Nephron (organoid): ENCODE data around the gene HCAR1.
A peak's percentile ranks its signal among the peaks of the same experiment; 100 is the strongest.
"Not testable (repeated sequence)": the region's sequence is repeated elsewhere in the genome, so short reads cannot be mapped to it uniquely, and the experiment has no call there.

Experiments
- H3K27ac Mint-ChIP-seq, 3 experiments: 2 replicates each; pipeline ENCODE4 v1.8.0; 2020; ENCODE audit warnings: mixed read lengths in 3 of 3, mild to moderate bottlenecking in 2 of 3, moderate library complexity in 1 of 3
- H3K27me3 Mint-ChIP-seq: 2 replicates; pipeline ENCODE4 v1.8.0; 2021; ENCODE audit warnings: low read depth, mild to moderate bottlenecking, moderate library complexity, mixed read lengths
- H3K36me3 Mint-ChIP-seq: 2 replicates; pipeline ENCODE4 v1.8.0; 2020; ENCODE audit warnings: low read depth, mixed read lengths
- H3K4me1 Mint-ChIP-seq: 2 replicates; pipeline ENCODE4 v1.8.0; 2020; ENCODE audit warnings: mixed read lengths
- H3K4me3 Mint-ChIP-seq, 3 experiments: 2 replicates each; pipeline ENCODE4 v1.8.0; 2020; ENCODE audit warnings: mild to moderate bottlenecking in 3 of 3, mixed read lengths in 3 of 3, moderate library complexity in 2 of 3
- H3K9me3 Mint-ChIP-seq: 2 replicates; pipeline ENCODE4 v1.8.0; 2020; ENCODE audit warnings: mixed read lengths
- TF ChIP-seq, protein P1 (sequence below), 3 experiments: fragments of 200-600 bp; sonication (generic); IDR thresholded peaks; one replicate each; pipeline ENCODE4 v1.5.0; 2021; ENCODE audit warnings: antibody characterized with exemption in 3 of 3; ENCODE audit not compliant: unreplicated experiment in 3 of 3

The HCAR1 gene

DNA sequence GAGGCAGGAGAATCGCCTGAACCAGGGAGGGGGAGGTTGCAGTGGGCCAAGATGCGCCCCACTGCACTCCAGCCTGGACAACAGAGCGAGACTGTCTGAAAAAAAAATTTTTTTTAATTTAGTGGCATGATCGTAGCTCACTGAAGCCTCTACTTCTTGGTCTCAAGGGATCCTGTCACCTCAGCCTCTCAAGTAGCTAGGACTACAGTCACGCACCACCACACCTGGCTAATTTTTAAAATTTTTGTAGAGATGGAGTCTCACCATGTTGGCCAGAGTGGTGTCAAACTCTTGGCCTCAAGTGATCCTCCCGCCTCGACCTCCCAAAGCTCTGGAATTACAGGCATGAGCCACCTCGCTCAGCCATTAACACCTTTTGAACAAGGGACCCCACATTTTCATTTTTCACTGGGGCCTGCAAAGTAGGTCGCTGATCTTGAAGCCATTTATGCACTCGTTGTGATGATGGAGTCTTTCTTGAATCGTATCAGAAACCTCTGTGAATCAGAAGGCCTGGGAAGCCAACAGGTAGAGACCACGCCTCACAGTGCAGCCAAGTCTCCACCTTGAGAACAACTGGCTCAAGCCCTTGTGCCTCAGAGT is 5.9 kb downstream of the HCAR1 start:
- H3K9me3 Mint-ChIP-seq = no peaks in the 10 kb centered on the region
- no peak overlapping the region for H3K4me3 Mint-ChIP-seq
- TF ChIP-seq, protein P1, sequence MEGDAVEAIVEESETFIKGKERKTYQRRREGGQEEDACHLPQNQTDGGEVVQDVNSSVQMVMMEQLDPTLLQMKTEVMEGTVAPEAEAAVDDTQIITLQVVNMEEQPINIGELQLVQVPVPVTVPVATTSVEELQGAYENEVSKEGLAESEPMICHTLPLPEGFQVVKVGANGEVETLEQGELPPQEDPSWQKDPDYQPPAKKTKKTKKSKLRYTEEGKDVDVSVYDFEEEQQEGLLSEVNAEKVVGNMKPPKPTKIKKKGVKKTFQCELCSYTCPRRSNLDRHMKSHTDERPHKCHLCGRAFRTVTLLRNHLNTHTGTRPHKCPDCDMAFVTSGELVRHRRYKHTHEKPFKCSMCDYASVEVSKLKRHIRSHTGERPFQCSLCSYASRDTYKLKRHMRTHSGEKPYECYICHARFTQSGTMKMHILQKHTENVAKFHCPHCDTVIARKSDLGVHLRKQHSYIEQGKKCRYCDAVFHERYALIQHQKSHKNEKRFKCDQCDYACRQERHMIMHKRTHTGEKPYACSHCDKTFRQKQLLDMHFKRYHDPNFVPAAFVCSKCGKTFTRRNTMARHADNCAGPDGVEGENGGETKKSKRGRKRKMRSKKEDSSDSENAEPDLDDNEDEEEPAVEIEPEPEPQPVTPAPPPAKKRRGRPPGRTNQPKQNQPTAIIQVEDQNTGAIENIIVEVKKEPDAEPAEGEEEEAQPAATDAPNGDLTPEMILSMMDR (IDR thresholded peaks at IDR 0.05; ENCODE audit: unreplicated experiment in 3 of 3) = no peak
- peaks cover 4% of the 10 kb centered on the region for H3K4me1 Mint-ChIP-seq
- no peak overlapping the region for H3K27ac Mint-ChIP-seq
- H3K36me3 Mint-ChIP-seq = no peaks in the 10 kb centered on the region
- H3K27me3 Mint-ChIP-seq = no peaks in the 10 kb centered on the region

DNA sequence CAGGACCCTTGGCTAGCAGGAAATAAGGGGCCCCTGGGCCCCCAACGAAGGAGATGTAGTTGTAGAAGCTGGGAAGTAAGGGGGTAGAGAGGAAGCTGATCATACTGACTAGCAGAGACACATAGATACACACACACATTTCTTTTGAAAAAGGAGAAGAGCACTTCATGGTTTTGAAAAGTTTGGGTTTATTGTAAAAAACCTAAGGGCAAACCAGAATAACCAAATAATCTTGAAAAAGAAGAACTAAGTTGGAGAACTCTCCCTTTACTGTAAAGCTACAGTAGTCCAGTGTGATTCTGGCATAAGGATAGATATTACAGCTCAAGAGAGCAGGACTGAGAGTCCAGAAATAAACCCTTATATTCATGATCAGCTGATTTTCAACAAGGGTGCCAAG is 8.3 kb downstream of the HCAR1 start:
- Mint-ChIP-seq H3K27me3 (no peaks in the 10 kb centered on the region), H3K9me3 (no peaks in the 10 kb centered on the region), H3K4me1 (no peaks in the 10 kb centered on the region), H3K36me3 (no peaks in the 10 kb centered on the region), H3K4me3 (no peak overlapping the region), H3K27ac (no peak overlapping the region)
- TF ChIP-seq, protein P1 (IDR thresholded peaks at IDR 0.05; ENCODE audit: unreplicated experiment in 3 of 3) = no peak

DNA sequence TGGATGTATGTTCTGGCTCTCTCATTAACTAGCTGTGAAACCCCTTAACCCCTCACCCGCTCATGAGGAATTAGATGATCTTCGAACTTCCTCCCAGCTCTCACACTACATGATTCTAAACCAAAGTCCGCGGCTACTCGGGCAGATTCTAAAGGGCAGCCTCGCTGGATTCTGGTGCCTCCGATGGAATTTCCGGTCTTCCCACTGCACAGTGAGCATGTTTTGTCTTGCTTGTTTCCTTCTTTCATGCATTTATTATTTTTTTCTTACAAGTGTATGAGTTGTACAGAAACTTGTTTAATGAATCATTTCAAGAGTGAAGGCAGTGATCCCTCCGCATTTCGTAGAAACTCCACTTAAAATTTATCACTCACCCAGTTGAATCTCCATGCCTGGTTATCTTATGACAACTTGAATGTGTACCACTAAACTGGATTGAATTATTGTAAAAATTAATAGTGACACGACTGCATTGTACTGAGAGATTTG is 9.5 kb downstream of the HCAR1 start:
- Mint-ChIP-seq H3K27me3 (no peaks in the 10 kb centered on the region), H3K27ac (peak overlapping the region in 2 of 3 experiments; percentile 33 to 48), H3K4me3 (no peak overlapping the region), H3K36me3 (no peaks in the 10 kb centered on the region), H3K4me1 (no peaks in the 10 kb centered on the region), H3K9me3 (no peaks in the 10 kb centered on the region)
- TF ChIP-seq, protein P1 (IDR thresholded peaks at IDR 0.05; ENCODE audit: unreplicated experiment in 3 of 3) = no peak

DNA sequence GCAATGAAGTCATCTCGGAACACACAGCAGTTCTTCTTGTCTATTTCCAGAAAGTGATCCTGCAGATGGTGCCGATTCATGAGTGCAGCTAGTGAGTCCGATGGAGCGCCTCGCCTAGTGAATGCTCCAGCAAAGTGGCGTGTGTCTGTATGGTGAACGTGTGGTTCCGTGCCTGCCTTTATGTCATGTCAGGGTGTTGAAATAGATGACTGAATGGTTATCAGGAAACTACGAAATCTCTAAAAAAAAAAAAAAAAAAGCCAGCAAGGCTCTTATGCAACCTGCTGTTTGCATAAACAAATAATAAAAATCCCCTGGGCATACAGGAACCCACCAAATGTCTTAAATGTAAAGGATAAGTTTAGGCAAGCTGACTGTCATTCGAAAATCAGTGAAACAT is 14.0 kb downstream of the HCAR1 start, which contains the start of gene HCAR3:
Gene HCAR3, minus strand, starts transcription at position 154 of the 400 bp plus-strand sequence. Its CDS starts 74 bp downstream, at position 80.
- not testable (repeated sequence) for H3K9me3 Mint-ChIP-seq, H3K27ac Mint-ChIP-seq, H3K36me3 Mint-ChIP-seq, H3K4me1 Mint-ChIP-seq, H3K27me3 Mint-ChIP-seq, H3K4me3 Mint-ChIP-seq

DNA sequence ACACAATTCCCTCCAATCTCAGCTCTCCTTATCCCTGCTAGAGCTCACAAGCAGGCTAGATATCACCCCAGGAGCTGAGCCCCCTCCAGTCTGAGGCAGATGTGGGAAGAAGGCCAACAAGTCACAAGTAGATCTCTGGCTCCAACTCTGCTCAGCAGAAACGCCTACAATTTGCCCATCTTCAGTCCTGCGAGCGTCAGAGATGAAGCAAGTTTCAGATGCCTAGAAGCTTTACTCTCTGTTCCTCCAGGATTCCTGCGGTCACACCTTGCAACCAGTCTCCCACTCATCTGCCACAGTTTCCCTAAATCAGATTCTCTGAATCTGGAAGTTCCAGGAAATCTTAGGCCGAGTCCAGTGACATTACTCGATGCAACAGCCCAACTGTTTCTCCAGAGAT is 15.4 kb downstream of the HCAR1 start:
- H3K27me3 Mint-ChIP-seq, H3K4me3 Mint-ChIP-seq, H3K27ac Mint-ChIP-seq, H3K36me3 Mint-ChIP-seq, H3K9me3 Mint-ChIP-seq, H3K4me1 Mint-ChIP-seq: not testable (repeated sequence)

DNA sequence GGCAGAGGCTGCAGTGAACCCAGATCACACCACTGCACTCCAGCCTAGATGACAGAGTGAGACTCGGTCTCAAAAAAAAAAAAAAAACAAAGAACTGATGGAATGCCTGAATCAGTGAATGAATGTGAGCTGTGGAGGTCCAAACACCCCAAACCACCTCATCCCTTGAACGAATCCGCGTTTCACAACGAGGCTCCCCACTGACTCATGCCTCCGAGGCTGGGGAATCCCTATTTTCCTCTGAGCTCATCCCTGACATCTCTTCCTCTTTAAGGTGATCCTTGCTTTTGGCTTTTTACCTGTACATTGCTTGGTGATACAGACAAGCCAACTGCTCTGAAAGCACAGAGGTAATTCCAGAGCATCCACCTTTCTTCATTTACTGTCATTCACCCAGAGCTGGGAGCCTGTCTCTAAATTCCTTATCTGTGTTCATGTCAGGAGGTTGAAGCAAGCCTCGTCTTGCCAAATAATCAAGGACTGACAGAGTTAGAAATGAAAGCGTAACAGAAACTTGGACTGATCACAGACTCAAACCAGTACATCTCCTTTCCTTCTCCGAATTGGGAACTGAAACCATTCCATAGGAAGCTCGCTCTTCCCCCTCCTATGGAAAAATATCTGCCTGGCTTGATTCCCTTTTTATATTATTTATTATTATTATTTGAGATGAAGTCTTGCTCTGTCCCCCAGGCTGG is 17.0 kb downstream of the HCAR1 start:
- H3K4me1 Mint-ChIP-seq, H3K4me3 Mint-ChIP-seq, H3K9me3 Mint-ChIP-seq, H3K36me3 Mint-ChIP-seq, H3K27ac Mint-ChIP-seq, H3K27me3 Mint-ChIP-seq: not testable (repeated sequence)

DNA sequence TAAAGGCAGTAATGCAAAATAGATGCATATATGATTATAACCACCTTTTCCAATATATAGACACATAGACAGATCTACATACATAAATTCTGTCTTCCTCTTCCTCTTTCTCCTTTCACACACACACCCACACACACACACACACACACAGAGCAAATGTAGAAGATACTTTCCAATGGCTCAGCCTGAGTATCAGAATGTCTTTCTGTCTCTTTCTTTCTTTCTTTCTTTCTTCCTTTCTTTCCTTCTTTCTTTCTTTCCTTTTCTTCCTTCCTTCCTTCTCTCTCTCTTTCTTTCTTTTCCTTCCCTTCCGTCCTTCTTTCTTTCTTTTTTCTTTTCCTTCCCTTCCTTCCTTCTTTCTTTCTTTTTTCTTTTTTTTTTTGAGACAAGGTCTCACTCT is 19.4 kb downstream of the HCAR1 start:
- H3K9me3 Mint-ChIP-seq, H3K4me1 Mint-ChIP-seq, H3K27ac Mint-ChIP-seq, H3K27me3 Mint-ChIP-seq, H3K4me3 Mint-ChIP-seq, H3K36me3 Mint-ChIP-seq: not testable (repeated sequence)

DNA sequence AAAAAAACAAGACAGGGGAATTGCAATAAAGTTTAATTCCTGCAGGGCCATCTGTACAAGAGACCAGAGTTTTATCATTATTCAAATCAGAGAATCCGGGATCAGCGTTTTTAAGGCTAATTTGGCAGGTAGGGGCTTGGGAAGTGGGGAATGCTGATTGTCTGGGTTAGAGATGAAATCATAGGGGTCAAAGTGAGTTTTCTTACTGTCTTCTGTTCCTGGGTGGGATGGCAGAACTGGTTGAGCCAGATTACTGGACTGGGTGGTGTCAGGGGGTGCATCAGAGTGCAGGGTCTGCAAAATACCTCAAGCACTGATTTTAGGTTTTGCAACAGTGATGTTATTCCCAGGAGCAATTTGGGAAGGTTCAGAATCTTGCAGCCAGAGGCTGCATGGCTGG is 20.3 kb downstream of the HCAR1 start:
- H3K27me3 Mint-ChIP-seq, H3K9me3 Mint-ChIP-seq, H3K36me3 Mint-ChIP-seq, H3K4me3 Mint-ChIP-seq, H3K4me1 Mint-ChIP-seq, H3K27ac Mint-ChIP-seq: not testable (repeated sequence)

DNA sequence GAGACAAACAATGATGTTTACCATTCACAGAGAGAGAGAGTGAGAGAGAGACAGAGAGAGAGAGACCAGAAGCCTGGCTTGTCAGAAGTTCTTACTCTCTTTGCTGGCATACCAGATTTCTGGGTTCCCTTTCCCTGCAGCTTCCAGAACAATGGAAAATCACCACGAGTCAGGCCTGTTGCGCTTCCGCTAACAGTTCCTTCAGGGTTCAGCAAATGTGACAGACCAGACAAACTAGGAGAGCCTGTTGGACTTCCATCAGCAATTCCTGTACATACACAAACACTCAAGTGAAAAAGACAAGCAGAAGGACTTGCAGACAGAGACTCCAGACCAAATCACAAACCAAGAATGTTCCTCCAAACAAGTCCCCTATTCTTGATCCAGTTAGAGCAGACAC is 21.4 kb downstream of the HCAR1 start:
- H3K36me3 Mint-ChIP-seq, H3K27ac Mint-ChIP-seq, H3K9me3 Mint-ChIP-seq, H3K4me3 Mint-ChIP-seq, H3K27me3 Mint-ChIP-seq, H3K4me1 Mint-ChIP-seq: not testable (repeated sequence)

DNA sequence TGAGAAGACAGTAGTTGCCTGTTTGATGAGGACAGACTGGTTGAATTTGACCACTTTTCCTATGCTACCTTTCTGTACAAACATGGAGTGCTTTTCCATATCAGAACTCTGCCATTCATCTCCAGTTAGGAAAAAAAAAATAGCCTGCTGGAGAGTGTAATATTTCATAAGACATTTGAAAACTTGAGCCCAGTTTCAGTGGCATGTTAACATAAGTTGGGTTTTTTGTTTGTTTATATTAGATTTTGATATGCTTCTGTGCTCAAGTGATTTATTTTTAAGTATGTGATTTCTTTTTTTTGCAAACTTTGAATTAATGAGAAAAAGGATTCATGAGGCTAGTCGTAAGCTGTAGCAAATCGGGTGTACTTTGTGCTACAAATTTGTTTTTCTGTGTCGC is 26.8 kb downstream of the HCAR1 start:
- H3K27ac Mint-ChIP-seq, H3K4me3 Mint-ChIP-seq, H3K27me3 Mint-ChIP-seq, H3K4me1 Mint-ChIP-seq, H3K9me3 Mint-ChIP-seq, H3K36me3 Mint-ChIP-seq: not testable (repeated sequence)

DNA sequence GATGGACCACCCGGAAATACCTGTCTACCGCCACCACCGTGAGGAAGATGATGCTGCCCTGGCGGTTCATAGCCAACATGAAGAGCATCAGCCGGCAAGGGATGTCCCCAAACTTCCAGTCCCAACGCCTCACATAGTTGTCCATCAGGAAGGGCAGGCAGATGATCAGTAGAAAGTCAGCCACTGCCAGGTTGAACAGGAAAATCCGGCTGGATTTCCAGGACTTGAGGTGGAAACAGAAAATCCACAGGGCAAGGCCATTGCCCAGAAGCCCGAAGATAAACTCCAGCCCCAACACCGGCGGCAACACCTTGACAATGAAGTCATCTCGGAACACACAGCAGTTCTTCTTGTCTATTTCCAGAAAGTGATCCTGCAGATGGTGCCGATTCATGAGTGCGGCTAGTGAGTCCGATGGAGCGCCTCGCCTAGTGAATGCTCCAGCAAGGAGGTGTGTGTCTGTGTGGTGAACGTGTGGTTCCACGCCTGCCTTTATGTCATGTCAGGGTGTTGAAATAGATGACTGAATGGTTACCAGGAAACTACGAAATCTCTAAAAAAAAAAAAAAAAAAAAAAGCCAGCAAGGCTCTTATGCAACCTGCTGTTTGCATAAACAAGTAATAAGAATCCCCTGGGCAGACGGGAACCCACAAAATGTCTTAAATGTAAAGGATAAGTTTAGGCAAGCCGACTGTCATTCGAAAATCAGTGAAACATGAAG is 27.6 kb downstream of the HCAR1 start, which contains the start of gene HCAR2:
Gene HCAR2, minus strand, starts transcription at position 468 of the 722 bp plus-strand sequence. Its CDS starts 74 bp downstream, at position 394.
- H3K9me3 Mint-ChIP-seq, H3K27me3 Mint-ChIP-seq, H3K36me3 Mint-ChIP-seq: not testable (repeated sequence)

More for the DNA sequence above, 27.6 kb downstream of the HCAR1 start, which contains the start of gene HCAR2:
- not testable (repeated sequence) for H3K27ac Mint-ChIP-seq, H3K4me3 Mint-ChIP-seq, H3K4me1 Mint-ChIP-seq
